HEK293 (cell line): ENCODE results near the gene CAPN10.

ENCODE experiments used
- CTCF ChIA-PET: fragments of 350-600 bp; formaldehyde crosslinking; extraction: SDS; loops from one replicate; lab custom pipeline; 2021; ENCODE audit warnings: antibody characterized with exemption; lab: Yijun Ruan, JAX
- POLR2A ChIA-PET: fragments of 300-600 bp; formaldehyde crosslinking; extraction: SDS; loops from one replicate; lab custom pipeline; 2020; ENCODE audit warnings: antibody characterized with exemption, inconsistent platforms; lab: Yijun Ruan, JAX
- H3K27ac ChIP-seq: fragments of 200-500 bp; sonication (Bioruptor generic); 2 replicates; pipeline ENCODE4 v1.5.1; 2014; ENCODE audit warnings: low read depth, low read length, control low read depth, inconsistent platforms; ENCODE audit errors: extremely low read depth
- H3K36me3 ChIP-seq, 2 experiments: fragments of 200-500 bp in 1 of 2; sonication (Bioruptor generic) in 1 of 2; 1 replicate in 1 of 2; 2 replicates in 1 of 2; pipeline ENCODE4 v1.5.1; 2014 to 2017; ENCODE audit warnings: inconsistent platforms in 2 of 2, low read length in 2 of 2; ENCODE audit not compliant: control insufficient read depth in 2 of 2, insufficient read depth in 1 of 2
- H3K4me1 ChIP-seq: fragments of 200-500 bp; sonication (Bioruptor generic); 2 replicates; pipeline ENCODE4 v1.5.1; 2014; ENCODE audit warnings: mild to moderate bottlenecking, low read length, inconsistent platforms; ENCODE audit not compliant: control insufficient read depth, insufficient read depth
- H3K4me3 ChIP-seq: 2 replicates; pipeline ENCODE4 v1.5.1; 2011; ENCODE audit warnings: low read depth, mild to moderate bottlenecking, control low read depth, low read length, moderate library complexity
- H3K9me3 ChIP-seq: fragments of 200-500 bp; sonication (Bioruptor generic); 2 replicates; pipeline ENCODE4 v1.5.1; 2014; ENCODE audit warnings: low read depth, low read length, inconsistent platforms; ENCODE audit not compliant: control insufficient read depth, insufficient read depth
- SETDB1 ChIP-seq: IDR thresholded peaks from one replicate; pipeline ENCODE4 v1.6.1; 2017; ENCODE audit warnings: mild to moderate bottlenecking, low read length, moderate library complexity, mixed read lengths; ENCODE audit not compliant: insufficient read length
- ZBTB44 ChIP-seq: fragments of 450-650 bp; IDR thresholded peaks from 2 replicates; pipeline ENCODE4 v1.5.1; 2018; ENCODE audit warnings: missing biosample characterization, mild to moderate bottlenecking, missing genetic modification characterization
- ZBTB8A ChIP-seq: fragments of 450-650 bp; formaldehyde crosslinking; IDR thresholded peaks from 2 replicates; pipeline ENCODE4 v1.5.1; 2016; ENCODE audit warnings: missing biosample characterization, missing genetic modification characterization
- ZEB2 ChIP-seq: fragments of 450-650 bp; formaldehyde crosslinking; IDR thresholded peaks from 2 replicates; pipeline ENCODE4 v1.5.1; 2016; ENCODE audit warnings: missing biosample characterization, missing genetic modification characterization
- ZNF266 ChIP-seq: fragments of 450-650 bp; formaldehyde crosslinking; IDR thresholded peaks from 2 replicates; pipeline ENCODE4 v1.5.1; 2016; ENCODE audit warnings: missing biosample characterization, missing genetic modification characterization, low read depth
- ZNF335 ChIP-seq: fragments of 450-650 bp; formaldehyde crosslinking; conservative IDR thresholded peaks from 2 replicates; pipeline ENCODE4 v1.5.1; 2016; ENCODE audit warnings: missing biosample characterization, missing genetic modification characterization
- ZNF600 ChIP-seq: fragments of 450-650 bp; formaldehyde crosslinking; IDR thresholded peaks from 2 replicates; pipeline ENCODE4 v1.5.1; 2016; ENCODE audit warnings: missing biosample characterization, missing genetic modification characterization
- ZNF768 ChIP-seq: fragments of 450-650 bp; formaldehyde crosslinking; IDR thresholded peaks from 2 replicates; pipeline ENCODE4 v1.5.1; 2018; ENCODE audit warnings: missing biosample characterization, mild to moderate bottlenecking, missing genetic modification characterization
- ZNF776 ChIP-seq: fragments of 450-650 bp; formaldehyde crosslinking; IDR thresholded peaks from 2 replicates; pipeline ENCODE4 v1.5.0; 2017; ENCODE audit warnings: missing biosample characterization, missing genetic modification characterization, borderline replicate concordance
- ZSCAN16 ChIP-seq: fragments of 450-650 bp; formaldehyde crosslinking; IDR thresholded peaks from 2 replicates; pipeline ENCODE4 v1.5.1; 2016; ENCODE audit warnings: missing biosample characterization, missing genetic modification characterization
- TF ChIP-seq, protein P1 (sequence below): fragments of 450-650 bp; formaldehyde crosslinking; IDR thresholded peaks from 2 replicates; pipeline ENCODE4 v1.5.1; 2016; ENCODE audit warnings: missing biosample characterization, missing genetic modification characterization
- TF ChIP-seq, protein P2 (sequence below): fragments of 450-650 bp; formaldehyde crosslinking; IDR thresholded peaks from 2 replicates; pipeline ENCODE4 v1.5.1; 2016; ENCODE audit warnings: missing biosample characterization, missing genetic modification characterization
- TF ChIP-seq, protein P3 (sequence below): fragments of 450-650 bp; formaldehyde crosslinking; IDR thresholded peaks from 2 replicates; pipeline ENCODE4 v1.5.1; 2016; ENCODE audit warnings: missing biosample characterization, missing genetic modification characterization
- TF ChIP-seq, protein P4 (sequence below): fragments of 450-650 bp; formaldehyde crosslinking; IDR thresholded peaks from 2 replicates; pipeline ENCODE4 v1.5.1; 2016; ENCODE audit warnings: missing biosample characterization, missing genetic modification characterization

CAPN10 gene

GRCh38 chr2:240567137-240567871 lies 19.2 kb upstream of the CAPN10 start:
- Histone ChIP-seq H3K4me3 (peak overlapping the region; percentile 50), H3K9me3 (no peaks in the 10 kb centered on the region), H3K36me3 (peaks cover 0 to 19% of the 10 kb centered on the region in 2 experiments; a peak in 1 of 3 replicates), H3K4me1 (peaks cover 4% of the 10 kb centered on the region), H3K27ac (peak overlapping the region; percentile 60; the same call in 1 of the 2 replicates)
- TF ChIP-seq ZBTB44 (tag by site-specific recombination) (no peak), ZSCAN16 (tag by site-specific recombination) (no peak), SETDB1 (no peak), ZNF266 (tag by site-specific recombination) (no peak), ZNF768 (no peak), ZNF776 (no peak), ZNF335 (peak; percentile 92), ZEB2 (no peak), ZBTB8A (tag by site-specific recombination) (0 out of 2 replicates have a peak, but pooled peaks have one; percentile 58), ZNF600 (tag by site-specific recombination) (no peak)
- TF ChIP-seq, protein P1, sequence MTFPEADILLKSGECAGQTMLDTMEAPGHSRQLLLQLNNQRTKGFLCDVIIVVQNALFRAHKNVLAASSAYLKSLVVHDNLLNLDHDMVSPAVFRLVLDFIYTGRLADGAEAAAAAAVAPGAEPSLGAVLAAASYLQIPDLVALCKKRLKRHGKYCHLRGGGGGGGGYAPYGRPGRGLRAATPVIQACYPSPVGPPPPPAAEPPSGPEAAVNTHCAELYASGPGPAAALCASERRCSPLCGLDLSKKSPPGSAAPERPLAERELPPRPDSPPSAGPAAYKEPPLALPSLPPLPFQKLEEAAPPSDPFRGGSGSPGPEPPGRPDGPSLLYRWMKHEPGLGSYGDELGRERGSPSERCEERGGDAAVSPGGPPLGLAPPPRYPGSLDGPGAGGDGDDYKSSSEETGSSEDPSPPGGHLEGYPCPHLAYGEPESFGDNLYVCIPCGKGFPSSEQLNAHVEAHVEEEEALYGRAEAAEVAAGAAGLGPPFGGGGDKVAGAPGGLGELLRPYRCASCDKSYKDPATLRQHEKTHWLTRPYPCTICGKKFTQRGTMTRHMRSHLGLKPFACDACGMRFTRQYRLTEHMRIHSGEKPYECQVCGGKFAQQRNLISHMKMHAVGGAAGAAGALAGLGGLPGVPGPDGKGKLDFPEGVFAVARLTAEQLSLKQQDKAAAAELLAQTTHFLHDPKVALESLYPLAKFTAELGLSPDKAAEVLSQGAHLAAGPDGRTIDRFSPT (tag by site-specific recombination): no peak
- TF ChIP-seq, protein P2, sequence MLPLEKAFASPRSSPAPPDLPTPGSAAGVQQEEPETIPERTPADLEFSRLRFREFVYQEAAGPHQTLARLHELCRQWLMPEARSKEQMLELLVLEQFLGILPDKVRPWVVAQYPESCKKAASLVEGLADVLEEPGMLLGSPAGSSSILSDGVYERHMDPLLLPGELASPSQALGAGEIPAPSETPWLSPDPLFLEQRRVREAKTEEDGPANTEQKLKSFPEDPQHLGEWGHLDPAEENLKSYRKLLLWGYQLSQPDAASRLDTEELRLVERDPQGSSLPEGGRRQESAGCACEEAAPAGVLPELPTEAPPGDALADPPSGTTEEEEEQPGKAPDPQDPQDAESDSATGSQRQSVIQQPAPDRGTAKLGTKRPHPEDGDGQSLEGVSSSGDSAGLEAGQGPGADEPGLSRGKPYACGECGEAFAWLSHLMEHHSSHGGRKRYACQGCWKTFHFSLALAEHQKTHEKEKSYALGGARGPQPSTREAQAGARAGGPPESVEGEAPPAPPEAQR (tag by site-specific recombination): no peak
- TF ChIP-seq, protein P3, sequence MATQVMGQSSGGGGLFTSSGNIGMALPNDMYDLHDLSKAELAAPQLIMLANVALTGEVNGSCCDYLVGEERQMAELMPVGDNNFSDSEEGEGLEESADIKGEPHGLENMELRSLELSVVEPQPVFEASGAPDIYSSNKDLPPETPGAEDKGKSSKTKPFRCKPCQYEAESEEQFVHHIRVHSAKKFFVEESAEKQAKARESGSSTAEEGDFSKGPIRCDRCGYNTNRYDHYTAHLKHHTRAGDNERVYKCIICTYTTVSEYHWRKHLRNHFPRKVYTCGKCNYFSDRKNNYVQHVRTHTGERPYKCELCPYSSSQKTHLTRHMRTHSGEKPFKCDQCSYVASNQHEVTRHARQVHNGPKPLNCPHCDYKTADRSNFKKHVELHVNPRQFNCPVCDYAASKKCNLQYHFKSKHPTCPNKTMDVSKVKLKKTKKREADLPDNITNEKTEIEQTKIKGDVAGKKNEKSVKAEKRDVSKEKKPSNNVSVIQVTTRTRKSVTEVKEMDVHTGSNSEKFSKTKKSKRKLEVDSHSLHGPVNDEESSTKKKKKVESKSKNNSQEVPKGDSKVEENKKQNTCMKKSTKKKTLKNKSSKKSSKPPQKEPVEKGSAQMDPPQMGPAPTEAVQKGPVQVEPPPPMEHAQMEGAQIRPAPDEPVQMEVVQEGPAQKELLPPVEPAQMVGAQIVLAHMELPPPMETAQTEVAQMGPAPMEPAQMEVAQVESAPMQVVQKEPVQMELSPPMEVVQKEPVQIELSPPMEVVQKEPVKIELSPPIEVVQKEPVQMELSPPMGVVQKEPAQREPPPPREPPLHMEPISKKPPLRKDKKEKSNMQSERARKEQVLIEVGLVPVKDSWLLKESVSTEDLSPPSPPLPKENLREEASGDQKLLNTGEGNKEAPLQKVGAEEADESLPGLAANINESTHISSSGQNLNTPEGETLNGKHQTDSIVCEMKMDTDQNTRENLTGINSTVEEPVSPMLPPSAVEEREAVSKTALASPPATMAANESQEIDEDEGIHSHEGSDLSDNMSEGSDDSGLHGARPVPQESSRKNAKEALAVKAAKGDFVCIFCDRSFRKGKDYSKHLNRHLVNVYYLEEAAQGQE (tag by site-specific recombination): no peak
- TF ChIP-seq, protein P4, sequence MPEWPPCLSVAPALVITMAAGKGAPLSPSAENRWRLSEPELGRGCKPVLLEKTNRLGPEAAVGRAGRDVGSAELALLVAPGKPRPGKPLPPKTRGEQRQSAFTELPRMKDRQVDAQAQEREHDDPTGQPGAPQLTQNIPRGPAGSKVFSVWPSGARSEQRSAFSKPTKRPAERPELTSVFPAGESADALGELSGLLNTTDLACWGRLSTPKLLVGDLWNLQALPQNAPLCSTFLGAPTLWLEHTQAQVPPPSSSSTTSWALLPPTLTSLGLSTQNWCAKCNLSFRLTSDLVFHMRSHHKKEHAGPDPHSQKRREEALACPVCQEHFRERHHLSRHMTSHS: no peak
- ChIA-PET CTCF (interaction anchor here (0.6 to 3.8 kb wide), 6 partner anchors 10 to 482 kb away, joined by 3 to 34 read pairs (median 5); partner anchors contain the start of gene CAPN10), POLR2A (interaction anchor here (2.2 to 3.8 kb wide), 2 partner anchors 14 to 19 kb away, joined by 15 to 46 read pairs; partner anchors contain the start of gene CAPN10)
